GM19025 (cell line): ENCODE results near the gene KTI12.
"Not testable (repeated sequence)": the region's sequence is repeated elsewhere in the genome, so short reads cannot be mapped to it uniquely, and the experiment has no call there.

Experiments used
- ATAC-seq: cut with Tn5 transposase; IDR thresholded peaks from one replicate; pipeline ENCODE4 v1.9.1; 2021; ENCODE audit warnings: mild to moderate bottlenecking, low read depth, moderate library complexity; ENCODE audit not compliant: unreplicated experiment

KTI12 gene

GRCh38 chr1:52041551-52042185 is 8.1 kb upstream of the KTI12 start:
- ATAC-seq = no peak

- ATAC-seq = no peak
Measured at GRCh38 chr1:52037909-52038308, 4.3 kb upstream of the KTI12 start.

GRCh38 chr1:52037402-52037814 is 3.8 kb upstream of the KTI12 start:
- no peak for ATAC-seq

- ATAC-seq = no peak
Measured at GRCh38 chr1:52034050-52034384, 407 bp upstream of the KTI12 start.

- ATAC-seq = no peak
Measured at GRCh38 chr1:52032785-52033131, 852 bp downstream of the KTI12 start.

- no peak for ATAC-seq
Measured at GRCh38 chr1:52032124-52032784, 1.4 kb downstream of the KTI12 start.

- ATAC-seq = not testable (repeated sequence)
Measured at GRCh38 chr1:52028839-52029238, 4.8 kb downstream of the KTI12 start.

- no peak for ATAC-seq
Measured at GRCh38 chr1:52028328-52028727, 5.3 kb downstream of the KTI12 start.

- no peak for ATAC-seq
Measured at GRCh38 chr1:52026278-52026677, 7.3 kb downstream of the KTI12 start.

- no peak for ATAC-seq
Measured at GRCh38 chr1:52022133-52022532, 11.5 kb downstream of the KTI12 start.

GRCh38 chr1:52008071-52008809 is 25.4 kb downstream of the KTI12 start:
- ATAC-seq = no peak

GRCh38 chr1:52007215-52008002 is 26.2 kb downstream of the KTI12 start:
- no peak for ATAC-seq

GRCh38 chr1:52006081-52006553 is 27.5 kb downstream of the KTI12 start:
- ATAC-seq = not testable (repeated sequence)

GRCh38 chr1:52005548-52005947 is 28.1 kb downstream of the KTI12 start:
- not testable (repeated sequence) for ATAC-seq

GRCh38 chr1:52003877-52004276 is 29.7 kb downstream of the KTI12 start:
- ATAC-seq = no peak

GRCh38 chr1:52002038-52002917 is 31.3 kb downstream of the KTI12 start:
- peak; percentile 79 for ATAC-seq

GRCh38 chr1:51998701-51999100 is 34.9 kb downstream of the KTI12 start:
- ATAC-seq = no peak

- ATAC-seq = no peak
Measured at GRCh38 chr1:51997974-51998382, 35.6 kb downstream of the KTI12 start.

GRCh38 chr1:51990478-51990965 is 43.1 kb downstream of the KTI12 start, which contains the start of gene RAB3B:
Gene RAB3B, minus strand, starts transcription at chr1:51990700. Its CDS starts 13,583 bp downstream, at chr1:51977117.
- peak; percentile 67 for ATAC-seq
